ENCODE measurements around the gene C1orf167. TPM values are rescaled to one million over a fixed set of nuclear protein-coding genes. Genes with fewer than 3 reads are reported as not detected.

Gene C1orf167
- total RNA-seq, 1 experiment from 2014 or later: 0.39 TPM

GRCh38 chr1:11823366-11824137 is 61.6 kb downstream of the C1orf167 start:
- peaks cover 19 to 80% (median 42%) of the 10 kb centered on the region in 3 experiments; a peak in 6 of 7 replicates for H3K36me3 Mint-ChIP-seq (ENCODE audit: insufficient read depth in 1 of 3, low read depth in 3 of 3)
- Histone ChIP-seq H3K56ac (ENCODE audit: insufficient read length, low read depth, low read length) (no peak overlapping the region), H2AK5ac (ENCODE audit: insufficient read length, low read length) (no peak overlapping the region), H2BK120ac (ENCODE audit: low read depth, low read length, poor library complexity, severe bottlenecking) (no peak overlapping the region), H3K18ac (ENCODE audit: insufficient read length, low read depth, low read length) (no peak overlapping the region), H3K23ac (ENCODE audit: insufficient read length, low read depth, low read length) (no peak overlapping the region), H3K27me3 (ENCODE audit: insufficient read depth, low read length) (no peaks in the 10 kb centered on the region), H3K23me2 (ENCODE audit: insufficient read length, low read depth, low read length, poor library complexity, severe bottlenecking) (no peaks in the 10 kb centered on the region), H2BK12ac (ENCODE audit: insufficient read length, low read depth, low read length) (no peak overlapping the region), H2AFZ (ENCODE audit: low read length) (no peak overlapping the region), H4K91ac (ENCODE audit: insufficient read length, low read depth, low read length) (no peak overlapping the region), H3K4me2 (ENCODE audit: insufficient read depth, insufficient read length, low read length) (no peak overlapping the region), H3K14ac (ENCODE audit: insufficient read depth, low read length) (no peak overlapping the region), H3K4me1 (ENCODE audit: insufficient read depth, low read length) (no peaks in the 10 kb centered on the region), H2BK20ac (ENCODE audit: low read depth, low read length, poor library complexity, severe bottlenecking) (no peak overlapping the region), H2BK15ac (ENCODE audit: low read depth, low read length) (no peak overlapping the region), H4K20me1 (ENCODE audit: control insufficient read depth, insufficient read depth, insufficient read length) (peaks cover 2% of the 10 kb centered on the region), H4K5ac (ENCODE audit: insufficient read length, low read depth, low read length) (no peak overlapping the region), H3K9me3 (ENCODE audit: control insufficient read depth, low read depth, low read length) (no peaks in the 10 kb centered on the region), H3T11ph (ENCODE audit: low read length) (no peak overlapping the region), H3K4ac (ENCODE audit: low read depth, low read length) (no peak overlapping the region), H3K27ac (ENCODE audit: insufficient read length, low read depth, low read length) (no peak overlapping the region), H2BK5ac (ENCODE audit: insufficient read length, low read length) (no peak overlapping the region), H3K9ac (ENCODE audit: extremely low read depth, insufficient read length, low read length) (no peak overlapping the region), H3K79me2 (ENCODE audit: insufficient read depth, low read length) (no peaks in the 10 kb centered on the region), H4K8ac (replicated peaks; ENCODE audit: insufficient read length, low read depth, low read length) (no peak overlapping the region), H3K79me1 (ENCODE audit: insufficient read depth, low read depth, low read length, poor library complexity, severe bottlenecking) (no peaks in the 10 kb centered on the region)
- TF ChIP-seq CTCF (conservative IDR thresholded peaks at IDR 0.05): no peak
- WGBS (ENCODE audit: extremely low coverage, insufficient read length, low lambda C conversion rate): no CpG with 5 or more reads among the region's 17 CpGs
- no peak overlapping the region for H3K4me3 Mint-ChIP-seq
- no peaks in the 10 kb centered on the region for H3K9me3 Mint-ChIP-seq
- no peaks in the 10 kb centered on the region for H3K4me1 Mint-ChIP-seq
- DNase-seq: no peak
- no peak overlapping the region; a peak in 1 of 7 replicates for H3K27ac Mint-ChIP-seq
- no peaks in the 10 kb centered on the region for H3K27me3 Mint-ChIP-seq (ENCODE audit: low read depth)
